B cell (primary cell): ENCODE measurements around the gene HSPA12B.

Source experiments
- CTCF ChIP-seq: fragments of 200-600 bp; IDR thresholded peaks from one replicate; pipeline ENCODE4 v1.8.0; 2022; ENCODE audit warnings: antibody characterized with exemption, mild to moderate bottlenecking
- EZH2 ChIP-seq: IDR thresholded peaks from 2 replicates; pipeline ENCODE4 v1.6.1; 2012; ENCODE audit warnings: borderline replicate concordance, low read depth, mild to moderate bottlenecking, moderate library complexity, low read length; ENCODE audit not compliant: insufficient read depth, poor library complexity, severe bottlenecking

GRCh38 chr20:3752386-3752759, 19.9 kb downstream of the HSPA12B start:
- TF ChIP-seq EZH2 (no peak), CTCF (no peak)
